Kidney (tissue), 14 donors: ENCODE data around the gene PSMD1. TPM values are rescaled to one million over a fixed set of nuclear protein-coding genes. Genes with fewer than 3 reads are reported as not detected.

Experiments
- DNase-seq, 5 donors: peaks; one replicate each; pipeline ENCODE4 v3.0.0-alpha.2; 2013 to 2020
- FAIRE-seq: peaks from 2 replicates; lab custom pipeline; 2012; peaks lifted over from hg19 to GRCh38; lab: Jason Lieb, UNC
- H3K27ac ChIP-seq, 2 donors: one replicate each; pipeline ENCODE4 v1.7.0; 2013; ENCODE audit warnings: low read depth in 2 of 2, low read length in 2 of 2, inconsistent platforms in 1 of 2
- H3K27me3 ChIP-seq: one replicate; pipeline ENCODE4 v1.7.1; 2013; ENCODE audit warnings: low read length, inconsistent platforms; ENCODE audit not compliant: control insufficient read depth, insufficient read depth
- H3K36me3 ChIP-seq, 3 donors: one replicate each; pipeline versions ENCODE4 v1.7.0 to v1.7.1; 2013; ENCODE audit warnings: low read length in 3 of 3, control low read depth in 1 of 3, inconsistent platforms in 1 of 3; ENCODE audit not compliant: insufficient read depth in 3 of 3, control insufficient read depth in 2 of 3
- H3K4me1 ChIP-seq, 3 donors: one replicate each; pipeline versions ENCODE4 v1.7.0 to v1.7.1; 2013; ENCODE audit warnings: low read length in 3 of 3, inconsistent platforms in 1 of 3, low read depth in 1 of 3; ENCODE audit not compliant: control insufficient read depth in 2 of 3, insufficient read depth in 2 of 3
- H3K4me3 ChIP-seq, 3 donors: one replicate each; pipeline versions ENCODE4 v1.7.0 to v1.8.1; 2013; ENCODE audit warnings: low read length in 3 of 3, control low read depth in 1 of 3, inconsistent platforms in 1 of 3
- H3K9ac ChIP-seq, 3 donors: one replicate each; pipeline versions ENCODE4 v1.7.0 to v1.7.1; 2013; ENCODE audit warnings: low read length in 3 of 3, control low read depth in 1 of 3, inconsistent platforms in 1 of 3
- H3K9me3 ChIP-seq, 3 donors: one replicate each; pipeline versions ENCODE4 v1.7.0 to v1.7.1; 2013; ENCODE audit warnings: low read length in 3 of 3, control low read depth in 1 of 3, inconsistent platforms in 1 of 3; ENCODE audit not compliant: control insufficient read depth in 2 of 3, insufficient read depth in 1 of 3
- CTCF ChIP-seq: IDR thresholded peaks from 3 replicates; pipeline ENCODE4 v1.5.1; 2012; ENCODE audit warnings: mild to moderate bottlenecking, moderate library complexity, borderline replicate concordance; ENCODE audit not compliant: insufficient read depth; ENCODE audit errors: extremely low read depth
- intact Hi-C: fragments of 100-400 bp; cut with DNase I; formaldehyde crosslinking; loops from one replicate; pipeline ENCODE4 v1.11.1; 2022
- polyA plus RNA-seq: library from polyadenylated mRNA; stranded (reverse); fragments of 350-450 nt; fragmentation: Illumina TruSeq; extraction: RNeasy Lipid Tissue Mini Kit (QIAGEN cat#74804); gene quantifications from one replicate; pipeline ENCODE4 v1.2.3, GENCODE V29; 2014; ENCODE audit warnings: low read depth, low replicate concordance; ENCODE audit not compliant: insufficient read depth
- total RNA-seq: library from RNA; stranded (reverse); fragmentation: NEBNext Ultra II Directional; extraction: Animal tissue kit (Norgen Biotek cat#: 25700); gene quantifications from one replicate; pipeline ENCODE4 v1.2.1, GENCODE V29; 2021
- donor health status: control.
- donor health status: control.
- donor health status: control.
- donor health status: control.
- donor health status: control.
- donor health status: DM: yes; HTN: yes; CAD: no.
- donor health status: Normal renal cell carcinoma (clear cell type).

The PSMD1 gene
- total and polyA plus RNA-seq, 2 donors from 2014 or later = 75.6 to 95.4 TPM

- Histone ChIP-seq H3K4me1 (no peaks in the 10 kb centered on the region), H3K4me3 (no peak overlapping the region), H3K9ac (no peak overlapping the region), H3K27me3 (no peaks in the 10 kb centered on the region), H3K27ac (no peak overlapping the region), H3K9me3 (peaks cover 0 to 7% (median 0%) of the 10 kb centered on the region in 3 donors), H3K36me3 (peaks cover 0 to 2% (median 0%) of the 10 kb centered on the region in 3 donors)
- intact Hi-C loops = no loop called here
- TF ChIP-seq CTCF = no peak
- FAIRE-seq = no peak
- DNase-seq = no peak
Measured at GRCh38 chr2:231008131-231008530, 48.5 kb upstream of the PSMD1 start.

GRCh38 chr2:231009236-231009919 lies 47.3 kb upstream of the PSMD1 start:
- H3K36me3 ChIP-seq = peaks cover 0 to 2% (median 0%) of the 10 kb centered on the region in 3 donors
- H3K4me3 ChIP-seq = no peak overlapping the region
- H3K9me3 ChIP-seq = peaks cover 0 to 7% (median 0%) of the 10 kb centered on the region in 3 donors
- DNase-seq (no peak), FAIRE-seq (no peak)
- H3K27ac ChIP-seq = no peak overlapping the region
- no peak overlapping the region for H3K9ac ChIP-seq
- intact Hi-C loops = no loop called here
- H3K27me3 ChIP-seq = no peaks in the 10 kb centered on the region
- H3K4me1 ChIP-seq = no peaks in the 10 kb centered on the region
- TF ChIP-seq CTCF = no peak

GRCh38 chr2:231010201-231010730 lies 46.4 kb upstream of the PSMD1 start:
- Histone ChIP-seq H3K27ac (no peak overlapping the region), H3K4me1 (no peaks in the 10 kb centered on the region), H3K9ac (no peak overlapping the region), H3K36me3 (peaks cover 0 to 2% (median 0%) of the 10 kb centered on the region in 3 donors), H3K27me3 (no peaks in the 10 kb centered on the region), H3K4me3 (no peak overlapping the region), H3K9me3 (peaks cover 0 to 1% (median 0%) of the 10 kb centered on the region in 3 donors)
- no peak for DNase-seq
- TF ChIP-seq CTCF = no peak
- intact Hi-C loops = no loop called here
- no peak for FAIRE-seq
